Measurements from ENCODE around the gene RRP1.

RRP1 gene

DNA sequence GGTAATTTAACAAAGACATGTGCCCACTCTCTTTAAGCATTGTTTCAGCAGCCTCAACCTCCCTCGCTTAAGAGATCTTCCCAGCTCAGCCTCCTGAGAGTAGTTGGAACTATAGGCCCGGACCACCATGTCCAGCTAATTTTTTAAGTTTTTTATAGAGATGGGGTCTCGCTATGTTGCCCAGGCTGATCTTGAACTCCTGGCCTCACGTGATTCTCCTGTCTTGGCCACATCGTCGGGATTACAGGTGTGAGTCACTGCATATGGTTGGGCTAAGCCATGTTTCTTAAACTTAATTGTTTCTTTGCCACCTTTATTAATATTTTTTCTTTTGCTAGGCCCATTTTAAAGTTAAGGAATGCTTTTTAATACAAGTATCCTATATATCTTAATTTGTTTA, 57.1 kb downstream of the RRP1 start:
- no peak for DNase-seq

DNA sequence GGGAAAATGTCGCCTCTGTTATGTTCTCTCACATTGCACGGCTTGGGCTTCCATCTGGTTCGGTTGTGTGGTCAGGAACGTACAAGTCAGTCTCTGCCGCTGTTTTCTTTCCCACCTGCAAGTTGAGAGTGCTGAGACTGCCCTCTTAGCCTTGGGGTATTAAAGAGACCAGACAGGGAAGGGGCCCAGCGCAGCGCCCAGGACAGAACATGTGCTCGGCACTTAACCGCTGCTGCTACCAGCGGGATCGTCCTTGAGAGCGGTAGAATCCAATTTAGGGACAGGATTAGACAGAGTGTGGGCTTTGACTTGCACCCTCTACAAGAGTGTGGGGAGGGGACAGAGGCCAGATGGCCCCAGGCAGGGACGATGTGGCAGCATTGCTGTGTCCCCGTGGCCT, 57.9 kb downstream of the RRP1 start:
- no peak for DNase-seq

DNA sequence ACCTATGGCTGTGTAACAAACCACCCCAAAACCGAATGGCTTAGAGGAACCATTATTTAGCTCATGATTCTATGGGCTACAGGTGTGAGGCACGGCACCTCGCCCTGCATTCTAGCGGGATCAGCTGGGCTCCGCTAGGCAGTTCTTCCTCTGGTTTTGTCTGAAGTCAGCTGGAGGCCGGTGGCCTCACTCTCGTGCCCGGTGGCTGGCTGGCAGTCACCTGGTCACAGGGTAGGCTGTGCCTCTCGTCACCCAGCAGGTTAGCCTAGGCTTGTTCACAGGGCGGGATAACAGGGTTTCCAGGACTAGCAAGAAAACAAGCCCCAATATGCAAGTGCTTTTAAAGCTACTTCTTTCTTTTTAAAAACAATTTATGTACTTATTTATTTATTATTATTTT, 59.4 kb downstream of the RRP1 start:
- DNase-seq = no peak

DNA sequence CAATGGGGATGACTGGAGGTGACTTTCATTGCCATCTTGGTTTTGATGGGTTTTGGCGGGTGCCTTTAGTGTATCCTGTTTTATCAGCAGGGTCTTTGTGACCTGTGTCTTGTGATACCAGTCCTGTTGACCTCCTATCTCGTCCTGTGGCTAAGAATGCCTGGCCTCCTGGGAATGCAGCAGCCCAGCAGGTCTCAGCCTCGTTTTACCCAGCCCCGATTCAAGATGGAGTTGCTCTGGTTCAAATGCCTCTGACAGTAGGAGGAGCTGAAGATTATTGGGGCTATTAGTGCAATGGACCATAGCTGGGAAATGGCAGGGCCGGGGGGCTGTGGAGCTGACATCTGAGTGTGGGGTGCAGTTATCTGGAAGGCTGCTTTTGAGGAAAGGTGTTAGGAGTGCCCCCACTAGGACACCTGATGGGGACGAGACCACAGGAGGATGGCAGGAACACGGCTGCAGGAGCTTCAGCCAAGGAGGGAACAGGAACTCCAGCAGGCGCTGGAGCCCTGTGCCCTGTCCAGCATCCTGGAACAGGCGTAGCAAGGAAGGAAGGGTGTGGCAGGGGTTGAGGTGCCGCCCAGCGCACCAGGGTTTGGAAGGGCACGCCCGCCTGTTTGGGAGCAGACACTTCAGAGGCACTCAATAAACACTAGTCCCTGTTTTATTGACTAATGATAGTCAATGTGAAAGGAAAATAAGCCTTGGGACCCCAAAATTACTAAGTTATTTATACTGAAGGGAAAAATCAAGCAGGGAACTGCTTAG, 60.3 kb downstream of the RRP1 start:
- DNase-seq = no peak

DNA sequence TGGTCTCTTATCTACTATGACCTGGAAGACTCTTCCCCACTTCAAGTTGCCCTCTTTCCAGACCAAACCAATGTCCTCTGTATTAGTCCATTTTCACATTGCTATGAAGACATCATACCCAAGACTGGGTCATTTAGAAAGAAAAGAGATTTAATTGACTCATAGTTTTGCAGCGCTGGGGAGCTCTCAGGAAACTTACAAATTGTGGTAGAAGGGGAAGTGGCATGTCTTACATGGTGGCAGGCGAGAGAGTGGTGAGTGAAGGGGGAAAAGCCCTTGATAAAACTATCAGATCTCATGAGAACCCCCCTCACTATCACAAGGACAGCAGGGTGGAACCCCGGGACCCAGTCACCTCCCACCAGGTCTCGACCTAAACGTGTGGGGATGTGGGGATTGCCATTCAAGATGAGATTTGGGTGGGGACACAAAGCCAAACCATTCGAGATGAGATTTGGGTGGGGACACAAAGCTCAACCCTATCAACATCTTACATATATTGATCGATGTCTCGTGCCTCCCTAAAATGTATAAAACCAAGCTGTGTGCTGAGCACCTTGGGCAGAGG, 61.4 kb downstream of the RRP1 start:
- DNase-seq = no peak

DNA sequence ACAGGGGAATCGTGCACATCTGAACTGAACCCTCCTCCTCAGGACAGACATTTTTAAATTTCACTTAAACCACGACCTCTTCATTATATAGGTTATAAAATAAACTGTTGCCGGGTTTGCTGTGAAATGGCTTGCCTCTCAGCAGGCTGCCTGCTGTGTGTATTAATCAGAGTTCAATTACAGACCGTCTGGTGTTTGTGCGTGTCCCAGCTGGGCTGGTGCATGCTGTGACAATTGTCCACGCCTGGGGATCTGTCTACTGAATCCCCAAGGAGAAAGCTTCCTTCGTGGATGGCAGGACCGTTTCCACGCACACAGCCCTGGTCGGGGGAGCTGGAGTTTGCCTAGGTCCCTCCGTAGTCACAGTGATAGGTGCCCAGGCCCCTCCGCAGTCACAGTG, 62.2 kb downstream of the RRP1 start:
- DNase-seq = no peak

DNA sequence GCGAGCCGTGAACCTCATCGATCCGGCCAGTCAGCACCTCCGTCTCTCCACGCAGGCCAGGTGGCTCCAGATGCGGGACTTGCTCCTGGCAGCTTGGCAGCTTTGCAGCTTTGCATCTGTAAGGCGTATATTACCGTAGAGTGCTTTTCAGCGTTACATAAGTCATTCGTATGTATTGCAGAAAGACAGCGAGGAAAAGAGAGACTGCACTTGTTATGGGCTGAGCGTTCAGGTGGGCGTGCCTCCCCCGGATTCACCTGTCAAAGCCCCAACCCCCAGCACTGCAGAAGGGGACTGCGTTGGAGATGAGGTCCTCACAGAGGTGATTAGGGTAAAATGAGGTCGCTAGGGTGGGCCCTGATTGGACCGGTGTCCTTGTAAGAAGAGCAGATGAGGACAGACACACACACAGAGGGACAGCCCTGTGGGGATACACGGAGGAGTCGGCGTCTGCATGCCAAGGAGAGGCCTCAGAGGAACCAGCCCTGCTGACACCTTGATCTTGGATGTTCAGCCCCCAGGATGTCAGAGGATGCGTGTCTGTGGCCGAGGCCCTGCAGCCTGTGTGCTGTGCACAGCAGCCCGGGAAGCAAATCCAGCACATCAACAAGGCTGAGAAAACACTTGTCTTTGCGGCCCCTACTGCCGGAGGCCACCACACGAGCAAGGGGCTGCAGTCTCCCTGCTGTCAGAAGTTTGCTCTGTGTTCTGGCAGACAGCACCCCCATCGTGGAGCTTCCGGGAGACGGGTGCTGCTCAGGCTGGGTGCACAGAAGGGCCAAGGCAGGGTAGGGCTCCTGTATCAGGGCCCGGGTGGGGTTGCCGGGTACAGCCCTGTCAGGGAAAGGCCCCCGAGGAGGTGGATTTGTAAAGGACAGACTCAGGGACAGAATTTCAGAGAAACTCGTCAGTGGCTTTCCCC, 64.7 kb downstream of the RRP1 start:
- DNase-seq = no peak

Measured in fibroblast of skin of right biceps (primary cell).